ENCODE data around the gene PDE6A. TPM values are rescaled to one million over a fixed set of nuclear protein-coding genes. Genes with fewer than 3 reads are reported as not detected.

The PDE6A gene
- total and polyA plus RNA-seq, 12 donors, result 0.14 to 1.6 (median 0.86) TPM

- Histone ChIP-seq H3K9me3 (replicated peaks in 1 of 3) (no peaks in the 10 kb centered on the region), H3K36me3 (replicated peaks in 1 of 2) (no peaks in the 10 kb centered on the region), H3K4me3 (no peak overlapping the region), H3K27me3 (no peaks in the 10 kb centered on the region), H3K4me1 (replicated peaks in 1 of 2) (no peaks in the 10 kb centered on the region), H3K27ac (no peak overlapping the region)
- TF ChIP-seq POLR2A (IDR thresholded peaks at IDR 0.05) (no peak), CTCF (IDR thresholded peaks at IDR 0.05) (no peak)
- intact Hi-C loops (cut with DNase I), result no loop called here
- WGBS, 4 donors, result 72 to 84% (median 81%) methylated on average over 11 of the region's 11 CpGs
- no peak for DNase-seq
Measured at GRCh38 chr5:149872351-149873040, 72.1 kb downstream of the PDE6A start.

- Histone ChIP-seq H3K4me3 (no peak overlapping the region), H3K27ac (no peak overlapping the region), H3K4me1 (replicated peaks in 1 of 2) (no peaks in the 10 kb centered on the region), H3K9me3 (replicated peaks in 1 of 3) (no peaks in the 10 kb centered on the region), H3K27me3 (no peaks in the 10 kb centered on the region), H3K36me3 (replicated peaks in 1 of 2) (no peaks in the 10 kb centered on the region)
- TF ChIP-seq POLR2A (IDR thresholded peaks at IDR 0.05) (no peak), CTCF (IDR thresholded peaks at IDR 0.05) (no peak)
- DNase-seq, result no peak
- intact Hi-C loops (cut with DNase I), result no loop called here
- WGBS, 4 donors, result 91 to 99% (median 94%) methylated on average over 7 of the region's 7 CpGs
Measured at GRCh38 chr5:149871471-149871870, 73.1 kb downstream of the PDE6A start.

- no peak for DNase-seq
- H3K4me1 ChIP-seq (replicated peaks in 1 of 2), result no peaks in the 10 kb centered on the region
- no peaks in the 10 kb centered on the region for H3K27me3 ChIP-seq
- H3K27ac ChIP-seq, result no peak overlapping the region
- TF ChIP-seq CTCF (IDR thresholded peaks at IDR 0.05) (no peak), POLR2A (IDR thresholded peaks at IDR 0.05) (no peak)
- H3K4me3 ChIP-seq, result no peak overlapping the region
- no peaks in the 10 kb centered on the region for H3K36me3 ChIP-seq (replicated peaks in 1 of 2)
- intact Hi-C loops (cut with DNase I), result no loop called here
- no peaks in the 10 kb centered on the region for H3K9me3 ChIP-seq (replicated peaks in 1 of 3)
Measured at GRCh38 chr5:149870697-149871096, 73.9 kb downstream of the PDE6A start.

- 76 to 94% (median 88%) methylated on average over 1 of the region's 1 CpG for WGBS, 4 donors
- intact Hi-C loops (cut with DNase I), result no loop called here
- DNase-seq, result no peak
- Histone ChIP-seq H3K4me3 (no peak overlapping the region), H3K4me1 (replicated peaks in 1 of 2) (no peaks in the 10 kb centered on the region), H3K27me3 (no peaks in the 10 kb centered on the region), H3K9me3 (replicated peaks in 1 of 3) (no peaks in the 10 kb centered on the region), H3K27ac (no peak overlapping the region), H3K36me3 (replicated peaks in 1 of 2) (no peaks in the 10 kb centered on the region)
- TF ChIP-seq CTCF (IDR thresholded peaks at IDR 0.05), result no peak
- TF ChIP-seq POLR2A (IDR thresholded peaks at IDR 0.05), result no peak
Measured at GRCh38 chr5:149870232-149870631, 74.4 kb downstream of the PDE6A start.

Data from adrenal gland (tissue), 12 donors.